Large intestine (tissue), 3 donors: ENCODE results near the gene LMTK2. TPM values are rescaled to one million over a fixed set of nuclear protein-coding genes. Genes with fewer than 3 reads are reported as not detected.
A peak's percentile ranks its signal among the peaks of the same experiment; 100 is the strongest.

Experiments
- DNase-seq, 2 donors: peaks; one replicate each; pipeline versions ENCODE4 v3.0.0 to v3.0.0-alpha.2; 2013
- H3K27ac ChIP-seq: one replicate; pipeline ENCODE4 v1.5.1; 2013; ENCODE audit warnings: low read length
- H3K27me3 ChIP-seq: 2 replicates; pipeline ENCODE4 v1.6.1; 2013; ENCODE audit warnings: low read length; ENCODE audit not compliant: control insufficient read depth, insufficient read depth
- H3K36me3 ChIP-seq: 2 replicates; pipeline ENCODE4 v1.6.1; 2013; ENCODE audit warnings: low read length; ENCODE audit not compliant: control insufficient read depth, insufficient read depth
- H3K4me1 ChIP-seq: one replicate; pipeline ENCODE4 v1.6.1; 2013; ENCODE audit warnings: low read length; ENCODE audit not compliant: control insufficient read depth, insufficient read depth
- H3K4me3 ChIP-seq: one replicate; pipeline ENCODE4 v1.5.1; 2013; ENCODE audit warnings: low read length
- H3K9me3 ChIP-seq: one replicate; pipeline ENCODE4 v1.6.1; 2013; ENCODE audit warnings: mild to moderate bottlenecking, low read depth, low read length, moderate library complexity; ENCODE audit not compliant: control insufficient read depth
- WGBS: methylation state at CpG from one replicate; pipeline ENCODE4 v1.1.5; 2013; ENCODE audit warnings: low lambda C conversion rate; ENCODE audit not compliant: insufficient coverage; 5-methylcytosine and 5-hydroxymethylcytosine counted together
- polyA plus RNA-seq: library from polyadenylated mRNA; unstranded; fragments of 120-200 nt; gene quantifications from one replicate; pipeline ENCODE4 v1.2.1, GENCODE V29; 2013

Gene LMTK2
- polyA plus RNA-seq, 1 donor: 19.4 TPM

GRCh38 chr7:98236355-98237185 lies 129.9 kb downstream of the LMTK2 start:
- WGBS: no CpG with 5 or more reads among the region's 25 CpGs
- H3K9me3 ChIP-seq: no peaks in the 10 kb centered on the region
- DNase-seq: no peak
- H3K27ac ChIP-seq: no peak overlapping the region
- peaks cover 25% of the 10 kb centered on the region for H3K36me3 ChIP-seq
- no peak overlapping the region for H3K4me3 ChIP-seq
- no peaks in the 10 kb centered on the region for H3K4me1 ChIP-seq
- no peaks in the 10 kb centered on the region for H3K27me3 ChIP-seq

GRCh38 chr7:98238076-98238475 lies 131.4 kb downstream of the LMTK2 start:
- Histone ChIP-seq H3K9me3 (no peaks in the 10 kb centered on the region), H3K27me3 (no peaks in the 10 kb centered on the region), H3K4me3 (no peak overlapping the region), H3K27ac (no peak overlapping the region), H3K4me1 (no peaks in the 10 kb centered on the region), H3K36me3 (peaks cover 25% of the 10 kb centered on the region)
- no CpG with 5 or more reads among the region's 4 CpGs for WGBS
- DNase-seq: no peak

- Histone ChIP-seq H3K36me3 (peaks cover 24% of the 10 kb centered on the region), H3K27ac (no peak overlapping the region), H3K27me3 (no peaks in the 10 kb centered on the region), H3K4me1 (no peaks in the 10 kb centered on the region), H3K9me3 (no peaks in the 10 kb centered on the region), H3K4me3 (no peak overlapping the region)
- no peak for DNase-seq
- no CpG with 5 or more reads among the region's 9 CpGs for WGBS
Measured at GRCh38 chr7:98238976-98239375, 132.3 kb downstream of the LMTK2 start.

GRCh38 chr7:98240961-98241673 lies 134.5 kb downstream of the LMTK2 start:
- Histone ChIP-seq H3K27me3 (no peaks in the 10 kb centered on the region), H3K27ac (no peak overlapping the region), H3K4me3 (no peak overlapping the region), H3K4me1 (no peaks in the 10 kb centered on the region), H3K36me3 (peaks cover 25% of the 10 kb centered on the region), H3K9me3 (no peaks in the 10 kb centered on the region)
- DNase-seq: peak in 1 of 2 donors; percentile 25
- no CpG with 5 or more reads among the region's 19 CpGs for WGBS

- H3K36me3 ChIP-seq: peaks cover 22% of the 10 kb centered on the region
- no peak for DNase-seq
- WGBS: no CpG with 5 or more reads among the region's 16 CpGs
Measured at GRCh38 chr7:98241674-98242241, 135.1 kb downstream of the LMTK2 start.

GRCh38 chr7:98242342-98242741 lies 135.7 kb downstream of the LMTK2 start:
- no peak overlapping the region for H3K4me3 ChIP-seq
- no peaks in the 10 kb centered on the region for H3K4me1 ChIP-seq
- WGBS: no CpG with 5 or more reads among the region's 1 CpG
- peaks cover 22% of the 10 kb centered on the region for H3K36me3 ChIP-seq
- H3K27me3 ChIP-seq: no peaks in the 10 kb centered on the region
- no peak overlapping the region for H3K27ac ChIP-seq
- no peaks in the 10 kb centered on the region for H3K9me3 ChIP-seq
- DNase-seq: no peak

More at GRCh38 chr7:98241674-98242241, 135.1 kb downstream of the LMTK2 start:
- no peak overlapping the region for H3K27ac ChIP-seq
- no peaks in the 10 kb centered on the region for H3K27me3 ChIP-seq
- no peak overlapping the region for H3K4me3 ChIP-seq
- H3K9me3 ChIP-seq: no peaks in the 10 kb centered on the region
- no peaks in the 10 kb centered on the region for H3K4me1 ChIP-seq

- no peaks in the 10 kb centered on the region for H3K4me1 ChIP-seq
- no peak overlapping the region for H3K4me3 ChIP-seq
- no CpG with 5 or more reads among the region's 4 CpGs for WGBS
- no peak for DNase-seq
- no peaks in the 10 kb centered on the region for H3K27me3 ChIP-seq
- peaks cover 22% of the 10 kb centered on the region for H3K36me3 ChIP-seq
- no peaks in the 10 kb centered on the region for H3K9me3 ChIP-seq
- H3K27ac ChIP-seq: no peak overlapping the region
Measured at GRCh38 chr7:98242934-98243333, 136.3 kb downstream of the LMTK2 start.

- Histone ChIP-seq H3K4me1 (no peaks in the 10 kb centered on the region), H3K27ac (no peak overlapping the region), H3K27me3 (no peaks in the 10 kb centered on the region), H3K4me3 (no peak overlapping the region), H3K9me3 (no peaks in the 10 kb centered on the region), H3K36me3 (peaks cover 11% of the 10 kb centered on the region)
- no peak for DNase-seq
- WGBS: no CpG with 5 or more reads among the region's 14 CpGs
Measured at GRCh38 chr7:98244871-98245270, 138.2 kb downstream of the LMTK2 start.

GRCh38 chr7:98248156-98248555 lies 141.5 kb downstream of the LMTK2 start:
- no peaks in the 10 kb centered on the region for H3K9me3 ChIP-seq

GRCh38 chr7:98249106-98249505 lies 142.4 kb downstream of the LMTK2 start:
- no peak overlapping the region for H3K27ac ChIP-seq
- DNase-seq: no peak
- no peak overlapping the region for H3K4me3 ChIP-seq
- no peaks in the 10 kb centered on the region for H3K9me3 ChIP-seq
- WGBS: no CpG with 5 or more reads among the region's 6 CpGs
- no peaks in the 10 kb centered on the region for H3K27me3 ChIP-seq
- peaks cover 16% of the 10 kb centered on the region for H3K4me1 ChIP-seq
- H3K36me3 ChIP-seq: peaks cover 3% of the 10 kb centered on the region

More at GRCh38 chr7:98248156-98248555, 141.5 kb downstream of the LMTK2 start:
- H3K27ac ChIP-seq: no peak overlapping the region
- WGBS: no CpG with 5 or more reads among the region's 12 CpGs
- no peaks in the 10 kb centered on the region for H3K27me3 ChIP-seq
- no peak overlapping the region for H3K4me3 ChIP-seq
- H3K4me1 ChIP-seq: peaks cover 16% of the 10 kb centered on the region
- DNase-seq: no peak
- H3K36me3 ChIP-seq: peaks cover 6% of the 10 kb centered on the region
